Activated CD4-positive, alpha-beta T cell treated with anti-CD3 and anti-CD28 coated beads, Interleukin-2, amount 50 U/mL, for 4 hours (primary cell): ENCODE results near the gene LRRC3B.
"Not testable (repeated sequence)": the region's sequence is repeated elsewhere in the genome, so short reads cannot be mapped to it uniquely, and the experiment has no call there.

Source experiments
- DNase-seq, 2 experiments: peaks; one replicate each; pipeline ENCODE4 v3.0.0-alpha.2; 2020

The LRRC3B gene

GRCh38 chr3:26622621-26623418, at the start of gene LRRC3B:
TSS of gene LRRC3B (plus strand) at chr3:26622772. CDS start at chr3:26709673, 86,901 bp downstream.
- DNase-seq: no peak

GRCh38 chr3:26574766-26575165, 47.8 kb upstream of the LRRC3B start:
- DNase-seq: no peak

GRCh38 chr3:26579116-26579515, 43.5 kb upstream of the LRRC3B start:
- DNase-seq: no peak

- DNase-seq: no peak
Measured at GRCh38 chr3:26587571-26587970, 35.0 kb upstream of the LRRC3B start.

- DNase-seq: no peak
Measured at GRCh38 chr3:26588931-26589330, 33.6 kb upstream of the LRRC3B start.

GRCh38 chr3:26589678-26590077, 32.9 kb upstream of the LRRC3B start:
- DNase-seq: no peak

GRCh38 chr3:26590919-26591484, 31.6 kb upstream of the LRRC3B start:
- DNase-seq: no peak

- no peak for DNase-seq
Measured at GRCh38 chr3:26591926-26592325, 30.6 kb upstream of the LRRC3B start.

- DNase-seq: no peak
Measured at GRCh38 chr3:26592451-26592850, 30.1 kb upstream of the LRRC3B start.

GRCh38 chr3:26596335-26596734, 26.2 kb upstream of the LRRC3B start:
- DNase-seq: no peak

- DNase-seq: not testable (repeated sequence)
Measured at GRCh38 chr3:26603311-26603710, 19.3 kb upstream of the LRRC3B start.

- not testable (repeated sequence) for DNase-seq
Measured at GRCh38 chr3:26603771-26604170, 18.8 kb upstream of the LRRC3B start.

- no peak for DNase-seq
Measured at GRCh38 chr3:26614006-26614685, 8.4 kb upstream of the LRRC3B start.

GRCh38 chr3:26621176-26621575, 1.4 kb upstream of the LRRC3B start:
- DNase-seq: no peak

- no peak for DNase-seq
Measured at GRCh38 chr3:26621906-26622620, 509 bp upstream of the LRRC3B start.

- DNase-seq: no peak
Measured at GRCh38 chr3:26623419-26624208, 1.0 kb downstream of the LRRC3B start.

- no peak for DNase-seq
Measured at GRCh38 chr3:26624209-26624765, 1.7 kb downstream of the LRRC3B start.

GRCh38 chr3:26625187-26625586, 2.6 kb downstream of the LRRC3B start:
- DNase-seq: no peak

GRCh38 chr3:26627080-26627479, 4.5 kb downstream of the LRRC3B start:
- DNase-seq: no peak

- no peak for DNase-seq
Measured at GRCh38 chr3:26628915-26629314, 6.3 kb downstream of the LRRC3B start.

GRCh38 chr3:26630669-26631389, 8.3 kb downstream of the LRRC3B start:
- no peak for DNase-seq

- DNase-seq: no peak
Measured at GRCh38 chr3:26631390-26631738, 8.8 kb downstream of the LRRC3B start.
